H1 (cell line): ENCODE measurements around the gene MMAB. TPM values are rescaled to one million over a fixed set of nuclear protein-coding genes. Genes with fewer than 3 reads are reported as not detected.

ENCODE experiments used
- CTCF ChIA-PET: fragments of 300-600 bp; sonication (Branson Sonifier 250); formaldehyde crosslinking; loops from one replicate; lab custom pipeline; 2021; ENCODE audit not compliant: partially characterized antibody; lab: Charles Lee
- POLR2A ChIA-PET: fragments of 300-600 bp; sonication (Branson Sonifier 250); formaldehyde crosslinking; loops from one replicate; lab custom pipeline; 2021; ENCODE audit warnings: inconsistent platforms; ENCODE audit not compliant: partially characterized antibody; lab: Charles Lee
- DNase-seq, 2 experiments: peaks; one replicate each; pipeline versions ENCODE4 v3.0.0 to v3.0.0-alpha.2; 2010 to 2022; ENCODE audit warnings: low spot score in 2 of 2, low read depth in 1 of 2, mixed read lengths in 1 of 2
- FAIRE-seq: peaks from 2 replicates; lab custom pipeline; 2011; peaks lifted over from hg19 to GRCh38; lab: Jason Lieb, UNC
- H2AFZ ChIP-seq: 2 replicates; pipeline ENCODE4 v1.8.1; 2012; ENCODE audit warnings: low read length, inconsistent platforms
- H2AK5ac ChIP-seq: 2 replicates; pipeline ENCODE4 v1.6.1; 2013; ENCODE audit warnings: low read depth, low read length
- H2BK120ac ChIP-seq: replicated peaks from 2 replicates; pipeline ENCODE3; 2013; ENCODE audit warnings: low read depth, low read length, inconsistent platforms
- H2BK12ac ChIP-seq: 2 replicates; pipeline ENCODE4 v1.6.1; 2013; ENCODE audit warnings: low read depth, low read length
- H2BK15ac ChIP-seq: 2 replicates; pipeline ENCODE4 v1.6.1; 2013; ENCODE audit warnings: low read length
- H2BK20ac ChIP-seq: 2 replicates; pipeline ENCODE4 v1.6.1; 2013; ENCODE audit warnings: low read length
- H2BK5ac ChIP-seq: 2 replicates; pipeline ENCODE4 v1.6.1; 2013; ENCODE audit warnings: low read depth, low read length
- H3K14ac ChIP-seq: 2 replicates; pipeline ENCODE4 v1.6.1; 2013; ENCODE audit warnings: inconsistent platforms; ENCODE audit not compliant: insufficient read length
- H3K18ac ChIP-seq: 2 replicates; pipeline ENCODE4 v1.6.1; 2013; ENCODE audit warnings: low read length; ENCODE audit errors: extremely low read depth
- H3K23ac ChIP-seq: 2 replicates; pipeline ENCODE4 v1.6.1; 2013; ENCODE audit warnings: inconsistent platforms; ENCODE audit not compliant: insufficient read length
- H3K23me2 ChIP-seq: 2 replicates; pipeline ENCODE4 v1.6.1; 2013; ENCODE audit warnings: low read depth, low read length
- H3K27ac ChIP-seq: 2 replicates; pipeline ENCODE4 v1.6.1; 2011; ENCODE audit warnings: low read depth, low read length, inconsistent platforms
- H3K27me3 ChIP-seq, 4 experiments: replicated peaks in 1 of 4; 1 replicate in 1 of 4; 2 replicates in 3 of 4; pipeline versions ENCODE4 v1.6.1 to v1.8.1; 2011 to 2013; ENCODE audit warnings: low read length in 3 of 4, mild to moderate bottlenecking in 3 of 4, inconsistent platforms in 2 of 4, mixed read lengths in 2 of 4, moderate library complexity in 1 of 4; ENCODE audit not compliant: control insufficient read depth in 3 of 4, insufficient read depth in 3 of 4; ENCODE audit errors: extremely low read depth in 1 of 4
- H3K36me3 ChIP-seq, 4 experiments: 2 replicates each; pipeline versions ENCODE4 v1.6.1 to v1.8.1; 2011 to 2013; ENCODE audit warnings: mild to moderate bottlenecking in 4 of 4, low read length in 3 of 4, moderate library complexity in 2 of 4, control low read depth in 1 of 4, inconsistent platforms in 1 of 4; ENCODE audit not compliant: insufficient read depth in 4 of 4, control insufficient read depth in 2 of 4
- H3K4ac ChIP-seq: replicated peaks from 2 replicates; pipeline ENCODE3; 2013; ENCODE audit warnings: low read length, low read depth, mixed read lengths, inconsistent platforms; ENCODE audit not compliant: insufficient read length
- H3K4me1 ChIP-seq, 4 experiments: replicated peaks in 1 of 4; 1 replicate in 1 of 4; 2 replicates in 3 of 4; pipeline versions ENCODE4 v1.6.1 to v1.8.1; 2011 to 2013; ENCODE audit warnings: low read length in 3 of 4, inconsistent platforms in 2 of 4, mixed read lengths in 1 of 4; ENCODE audit not compliant: insufficient read depth in 4 of 4, control insufficient read depth in 3 of 4
- H3K4me2 ChIP-seq, 2 experiments: 2 replicates each; pipeline versions ENCODE4 v1.6.1 to v1.8.1; 2011 to 2013; ENCODE audit warnings: low read depth in 2 of 2, low read length in 2 of 2, control low read depth in 1 of 2, inconsistent platforms in 1 of 2, mild to moderate bottlenecking in 1 of 2; ENCODE audit not compliant: insufficient read depth in 1 of 2
- H3K4me3 ChIP-seq, 4 experiments: fragments of 200-600, 300-600 bp in 1 of 4; sonication (generic), shearing (Covaris generic), sonication (Bioruptor Twin) in 1 of 4; 2 replicates each; pipeline versions ENCODE4 v1.5.1 to v1.8.1; 2011 to 2016; ENCODE audit warnings: low read length in 4 of 4, low read depth in 3 of 4, control low read depth in 2 of 4, inconsistent platforms in 2 of 4, mild to moderate bottlenecking in 2 of 4, mixed read lengths in 1 of 4, moderate library complexity in 1 of 4; ENCODE audit not compliant: insufficient read depth in 2 of 4; ENCODE audit errors: extremely low read depth in 1 of 4
- H3K56ac ChIP-seq: replicated peaks from 2 replicates; pipeline ENCODE3; 2013; ENCODE audit warnings: low read depth, mild to moderate bottlenecking, mixed read lengths, low read length, inconsistent platforms; ENCODE audit not compliant: insufficient read length
- H3K79me1 ChIP-seq: 2 replicates; pipeline ENCODE4 v1.6.1; 2013; ENCODE audit warnings: low read depth, low read length, control low read depth
- H3K79me2 ChIP-seq, 2 experiments: 2 replicates each; pipeline versions ENCODE4 v1.6.1 to v1.8.1; 2012 to 2013; ENCODE audit warnings: low read length in 2 of 2, mild to moderate bottlenecking in 2 of 2, inconsistent platforms in 1 of 2; ENCODE audit not compliant: insufficient read depth in 2 of 2, control insufficient read depth in 1 of 2
- H3K9ac ChIP-seq, 4 experiments: replicated peaks in 1 of 4; 1 replicate in 1 of 4; 2 replicates in 3 of 4; pipeline versions ENCODE4 v1.6.1 to v1.8.1; 2011 to 2013; ENCODE audit warnings: low read depth in 3 of 4, low read length in 3 of 4, control low read depth in 2 of 4, mild to moderate bottlenecking in 2 of 4, moderate library complexity in 2 of 4, inconsistent platforms in 1 of 4; ENCODE audit errors: extremely low read depth in 1 of 4
- H3K9me3 ChIP-seq, 2 experiments: 2 replicates each; pipeline versions ENCODE4 v1.6.1 to v1.8.1; 2012 to 2013; ENCODE audit warnings: mild to moderate bottlenecking in 2 of 2, moderate library complexity in 2 of 2, control low read depth in 1 of 2, inconsistent platforms in 1 of 2, low read depth in 1 of 2, low read length in 1 of 2, mixed read lengths in 1 of 2; ENCODE audit not compliant: insufficient read depth in 2 of 2
- H4K20me1 ChIP-seq, 2 experiments: replicated peaks in 1 of 2; 2 replicates each; pipeline versions ENCODE3 to v1.8.1; 2011 to 2013; ENCODE audit warnings: inconsistent platforms in 2 of 2, low read length in 2 of 2, mild to moderate bottlenecking in 1 of 2; ENCODE audit not compliant: insufficient read depth in 2 of 2, control insufficient read depth in 1 of 2
- H4K5ac ChIP-seq: 2 replicates; pipeline ENCODE4 v1.6.1; 2013; ENCODE audit warnings: low read length, low read depth, mixed read lengths, inconsistent platforms; ENCODE audit not compliant: insufficient read length
- H4K8ac ChIP-seq: 2 replicates; pipeline ENCODE4 v1.8.0; 2013; ENCODE audit warnings: mild to moderate bottlenecking, moderate library complexity, low read length, inconsistent platforms; ENCODE audit not compliant: insufficient read depth; ENCODE audit errors: extremely low read depth
- H4K91ac ChIP-seq: replicated peaks from 2 replicates; pipeline ENCODE3; 2013; ENCODE audit warnings: low read length, mixed read lengths, inconsistent platforms; ENCODE audit not compliant: insufficient read length
- EP300 ChIP-seq, 2 experiments: IDR thresholded peaks; 1 replicate in 1 of 2; 2 replicates in 1 of 2; pipeline ENCODE4 v1.6.1; 2011 to 2012; ENCODE audit warnings: low read depth in 2 of 2, low read length in 2 of 2, mild to moderate bottlenecking in 2 of 2, borderline replicate concordance in 1 of 2, inconsistent platforms in 1 of 2, moderate library complexity in 1 of 2
- FOSL1 ChIP-seq: IDR thresholded peaks from 2 replicates; pipeline ENCODE4 v1.6.1; 2011; ENCODE audit warnings: mild to moderate bottlenecking, low read depth, low read length, moderate library complexity; ENCODE audit not compliant: insufficient read depth
- HDAC2 ChIP-seq, 2 experiments: fragments of 300-600 bp in 1 of 2; sonication (generic) in 1 of 2; IDR thresholded peaks; 2 replicates each; pipeline ENCODE4 v1.6.1; 2011 to 2012; ENCODE audit warnings: low read depth in 2 of 2, low read length in 2 of 2, mild to moderate bottlenecking in 2 of 2, moderate library complexity in 2 of 2, borderline replicate concordance in 1 of 2, inconsistent platforms in 1 of 2
- POU5F1 ChIP-seq: IDR thresholded peaks from 2 replicates; pipeline ENCODE4 v1.6.1; 2011; ENCODE audit warnings: low read depth, mild to moderate bottlenecking, low read length, moderate library complexity
- RAD21 ChIP-seq, 2 experiments: IDR thresholded peaks in 1 of 2; conservative IDR thresholded peaks in 1 of 2; 2 replicates each; pipeline ENCODE4 v1.6.1; 2011; ENCODE audit warnings: low read depth in 2 of 2, low read length in 2 of 2, improper control_type of control experiment in 1 of 2, inconsistent platforms in 1 of 2, mild to moderate bottlenecking in 1 of 2, moderate library complexity in 1 of 2
- SAP30 ChIP-seq: fragments of 300-600 bp; sonication (generic); IDR thresholded peaks from 2 replicates; pipeline ENCODE4 v1.7.1; 2012; ENCODE audit warnings: low read length, moderate library complexity, mild to moderate bottlenecking, inconsistent platforms; ENCODE audit not compliant: insufficient read depth, insufficient replicate concordance
- SIX5 ChIP-seq: IDR thresholded peaks from 2 replicates; pipeline ENCODE4 v1.6.1; 2011; ENCODE audit warnings: mild to moderate bottlenecking, low read depth, low read length
- TAF1 ChIP-seq: IDR thresholded peaks from 2 replicates; pipeline ENCODE4 v1.6.1; 2011; ENCODE audit warnings: mild to moderate bottlenecking, low read depth, low read length
- TBP ChIP-seq: IDR thresholded peaks from 2 replicates; pipeline ENCODE4 v1.6.1; 2011; ENCODE audit warnings: low read depth, low read length, improper control_type of control experiment
- USF2 ChIP-seq: IDR thresholded peaks from 2 replicates; pipeline ENCODE4 v1.6.1; 2011; ENCODE audit warnings: low read length, improper control_type of control experiment
- WGBS, 2 experiments: shearing (Covaris generic) in 1 of 2; methylation state at CpG; one replicate each; pipeline versions ENCODE4 v1.1.6 to v1.1.7; 2013 to 2015; ENCODE audit warnings: low lambda C conversion rate in 2 of 2, mixed read lengths in 2 of 2, inconsistent platforms in 1 of 2, low coverage in 1 of 2, missing lambda C conversion rate in 1 of 2; ENCODE audit not compliant: insufficient replicate concordance in 2 of 2, insufficient coverage in 1 of 2, insufficient read length in 1 of 2; ENCODE audit errors: extremely low coverage in 1 of 2, missing lambda C conversion rate in 1 of 2; 5-methylcytosine and 5-hydroxymethylcytosine counted together
- polyA plus RNA-seq, 7 experiments: library from polyadenylated mRNA; depleted of rRNA in 3 of 7; stranded (reverse) in 5 of 7; unstranded in 2 of 7; fragments of >200 nt in 5 of 7; fragments of 200-250 nt in 2 of 7; gene quantifications; 1 replicate in 5 of 7; 2 replicates in 1 of 7; 4 replicates in 1 of 7; pipeline versions ENCODE4 v1.2.1 to v1.2.3, GENCODE V29; 2011 to 2013; ENCODE audit warnings: missing spikeins in 2 of 7, mixed read lengths in 2 of 7
- total RNA-seq: library from RNA; stranded (reverse); fragmentation: NEBNext Ultra II Directional; extraction: Animal tissue kit (Norgen Biotek cat#: 25700); gene quantifications from 2 replicates; pipeline ENCODE4 v1.2.1, GENCODE V29; 2021
- TF ChIP-seq, protein P1 (sequence below): IDR thresholded peaks from 2 replicates; pipeline ENCODE4 v1.6.1; 2012; ENCODE audit warnings: inconsistent platforms

The MMAB gene
- total and polyA plus RNA-seq, 2 of the 8 experiments (the other 6 are each of a cell fraction or from before 2014, with no cell fraction given), result 12.9 to 18.5 TPM

- H3K4me3 ChIP-seq, result no peak overlapping the region
- no peak overlapping the region for H3K27ac ChIP-seq
- H3K79me2 ChIP-seq, result no peaks in the 10 kb centered on the region
- no peak overlapping the region for H3K14ac ChIP-seq
- no peak overlapping the region for H2BK12ac ChIP-seq
- peaks cover 0 to 6% (median 2%) of the 10 kb centered on the region in 4 experiments; a peak in 4 of 7 replicates for H3K4me1 ChIP-seq
- ChIA-PET CTCF (interaction anchor here (1.1 to 1.2 kb wide), 2 partner anchors 185 to 205 kb away, joined by 3 to 4 read pairs; no protein-coding TSS in a partner anchor), POLR2A (interaction anchor here (0.6 to 1.1 kb wide), 2 partner anchors 9 to 1611 kb away, joined by 3 read pairs; no protein-coding TSS in a partner anchor)
- no peak overlapping the region for H2BK15ac ChIP-seq
- H2AFZ ChIP-seq, result no peak overlapping the region
- no peak overlapping the region for H2AK5ac ChIP-seq
- H3K4me2 ChIP-seq, result no peak overlapping the region
- DNase-seq (no peak), FAIRE-seq (no peak)
- no peak overlapping the region for H4K5ac ChIP-seq
- H3K9me3 ChIP-seq, result no peaks in the 10 kb centered on the region
- no peak overlapping the region for H3K23ac ChIP-seq
- H3K4ac ChIP-seq, result no peak overlapping the region
- 95% methylated on average over 15 of the region's 15 CpGs; no CpG with 5 or more reads in 1 of the 2 experiments for WGBS, 2 experiments
- peaks cover 0 to 3% (median 0%) of the 10 kb centered on the region in 4 experiments; a peak in 1 of 8 replicates for H3K36me3 ChIP-seq
- no peak overlapping the region for H3K56ac ChIP-seq
- no peaks in the 10 kb centered on the region for H3K27me3 ChIP-seq
- no peak overlapping the region for H2BK5ac ChIP-seq
- no peak overlapping the region for H2BK120ac ChIP-seq
- no peak overlapping the region for H4K8ac ChIP-seq
- H3K23me2 ChIP-seq, result no peaks in the 10 kb centered on the region
- H4K91ac ChIP-seq, result no peak overlapping the region
- no peak overlapping the region for H3K18ac ChIP-seq
- H3K79me1 ChIP-seq, result no peaks in the 10 kb centered on the region
- no peak overlapping the region for H2BK20ac ChIP-seq
- H3K9ac ChIP-seq, result no peak overlapping the region
- no peaks in the 10 kb centered on the region for H4K20me1 ChIP-seq
- no peak for TF ChIP-seq HDAC2 (IDR thresholded peaks at IDR 0.05; ENCODE audit: borderline replicate concordance in 1 of 2, low read depth in 2 of 2, low read length in 2 of 2)
- TF ChIP-seq TBP, result no peak
- TF ChIP-seq USF2, result no peak
- no peak for TF ChIP-seq POU5F1
- TF ChIP-seq EP300 (IDR thresholded peaks at IDR 0.05; ENCODE audit: borderline replicate concordance in 1 of 2, low read depth in 2 of 2, low read length in 2 of 2), result no peak
- no peak for TF ChIP-seq TAF1
- TF ChIP-seq, protein P1, sequence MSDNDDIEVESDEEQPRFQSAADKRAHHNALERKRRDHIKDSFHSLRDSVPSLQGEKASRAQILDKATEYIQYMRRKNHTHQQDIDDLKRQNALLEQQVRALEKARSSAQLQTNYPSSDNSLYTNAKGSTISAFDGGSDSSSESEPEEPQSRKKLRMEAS, result no peak
- TF ChIP-seq SIX5, result no peak
- no peak for TF ChIP-seq FOSL1
- no peak for TF ChIP-seq SAP30
- no peak for TF ChIP-seq RAD21 (IDR thresholded peaks at IDR 0.05 in 1 of 2, conservative IDR thresholded peaks at IDR 0.05 in 1 of 2; ENCODE audit: low read depth in 2 of 2, low read length in 2 of 2)
These were observed 38.8 kb downstream of the MMAB start for GRCh38 chr12:109534456-109534855.
